Measurements from ENCODE around the gene DCP1A. TPM values are rescaled to one million over a fixed set of nuclear protein-coding genes. Genes with fewer than 3 reads are reported as not detected.
A peak's percentile ranks its signal among the peaks of the same experiment; 100 is the strongest.
"Not testable (repeated sequence)": the region's sequence is repeated elsewhere in the genome, so short reads cannot be mapped to it uniquely, and the experiment has no call there.

Gene DCP1A
- polyA plus RNA-seq, 2 donors, result 4.3 to 4.6 TPM

DNA sequence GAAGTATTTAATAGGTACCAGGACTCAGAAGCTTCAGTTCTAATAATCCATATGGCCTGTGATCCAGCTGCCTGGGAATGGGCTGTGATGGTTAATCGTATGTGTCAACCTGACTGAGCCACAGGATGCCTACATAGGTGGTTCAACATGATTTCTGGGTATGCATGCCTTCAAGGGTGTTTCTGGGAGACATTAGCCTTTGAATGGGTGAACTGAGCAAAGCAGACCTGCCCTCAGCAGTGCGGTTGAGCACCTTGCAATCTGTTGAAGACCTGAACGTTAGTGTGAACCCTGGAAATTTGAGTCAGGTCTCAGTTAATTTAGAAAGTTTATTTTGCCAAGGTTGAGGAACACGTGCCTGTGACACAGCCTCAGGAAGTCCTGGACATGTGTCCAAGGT lies 68.7 kb downstream of the DCP1A start:
- WGBS, 2 donors, result 80 to 83% methylated on average over 4 of the region's 4 CpGs
- peaks cover under 1 to 3% of the 10 kb centered on the region in 2 donors for H3K36me3 ChIP-seq (ENCODE audit: control insufficient read depth in 2 of 2, insufficient read depth in 2 of 2, low read length in 1 of 2)
- no peak overlapping the region for H3K4me3 ChIP-seq (ENCODE audit: low read depth in 1 of 2, low read length in 2 of 2)
- no peaks in the 10 kb centered on the region for H3K4me1 ChIP-seq (ENCODE audit: control insufficient read depth in 2 of 2, insufficient read depth in 2 of 2, low read length in 1 of 2)
- H3K9me3 ChIP-seq (ENCODE audit: control insufficient read depth in 2 of 2, insufficient read depth in 1 of 2, low read depth in 1 of 2, low read length in 1 of 2), result no peaks in the 10 kb centered on the region
- no peaks in the 10 kb centered on the region for H3K27me3 ChIP-seq (ENCODE audit: control insufficient read depth in 1 of 2, insufficient read depth in 2 of 2, low read length in 2 of 2)
- H3K27ac ChIP-seq (ENCODE audit: low read depth in 2 of 2, low read length in 1 of 2), result no peak overlapping the region

DNA sequence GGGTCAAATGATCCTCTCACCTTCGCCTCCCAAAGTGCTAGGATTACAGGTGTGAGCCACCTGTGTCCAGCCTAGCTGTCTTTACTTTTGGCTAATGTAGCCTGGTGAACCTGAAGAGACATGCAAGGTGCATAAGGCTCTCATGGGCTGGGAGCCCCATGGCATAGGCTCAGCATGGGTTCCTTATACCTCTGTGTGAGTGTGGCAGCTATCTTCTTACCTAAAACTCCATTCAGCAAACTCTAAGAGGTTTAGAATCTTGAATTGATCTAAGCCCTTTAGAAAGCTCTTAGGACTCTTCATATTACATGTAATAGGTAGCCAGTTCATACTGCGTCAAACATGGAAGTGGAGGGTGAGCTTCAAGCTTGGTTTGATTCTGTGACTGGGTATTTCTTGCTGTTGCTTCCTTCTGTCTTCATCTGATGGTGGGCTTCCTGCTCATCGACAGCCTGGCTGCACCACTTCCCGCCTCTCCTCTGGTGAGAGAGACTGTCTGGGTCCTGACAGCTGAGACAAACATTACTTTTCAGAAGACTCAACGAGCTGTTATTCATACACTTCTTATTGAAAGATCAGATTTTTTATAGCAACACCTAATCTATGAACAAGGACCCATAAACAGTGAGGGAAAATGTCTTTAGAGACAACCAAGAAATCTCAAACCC lies 72.3 kb downstream of the DCP1A start:
- no peaks in the 10 kb centered on the region for H3K9me3 ChIP-seq (ENCODE audit: control insufficient read depth in 2 of 2, insufficient read depth in 1 of 2, low read depth in 1 of 2, low read length in 1 of 2)
- H3K27me3 ChIP-seq (ENCODE audit: control insufficient read depth in 1 of 2, insufficient read depth in 2 of 2, low read length in 2 of 2), result no peaks in the 10 kb centered on the region
- H3K36me3 ChIP-seq (ENCODE audit: control insufficient read depth in 2 of 2, insufficient read depth in 2 of 2, low read length in 1 of 2), result no peaks in the 10 kb centered on the region
- 53 to 60% methylated on average over 5 of the region's 5 CpGs for WGBS, 2 donors
- H3K27ac ChIP-seq (ENCODE audit: low read depth in 2 of 2, low read length in 1 of 2), result no peak overlapping the region
- no peak overlapping the region for H3K4me3 ChIP-seq (ENCODE audit: low read depth in 1 of 2, low read length in 2 of 2)
- peaks cover 0 to 6% of the 10 kb centered on the region in 2 donors for H3K4me1 ChIP-seq (ENCODE audit: control insufficient read depth in 2 of 2, insufficient read depth in 2 of 2, low read length in 1 of 2)

GRCh38 chr3:53273146-53273670 lies 74.1 kb downstream of the DCP1A start:
- no peak overlapping the region for H3K4me3 ChIP-seq (ENCODE audit: low read depth in 1 of 2, low read length in 2 of 2)
- H3K4me1 ChIP-seq (ENCODE audit: control insufficient read depth in 2 of 2, insufficient read depth in 2 of 2, low read length in 1 of 2), result peaks cover 0 to 6% of the 10 kb centered on the region in 2 donors
- WGBS, 2 donors, result 79 to 87% methylated on average over 10 of the region's 10 CpGs
- H3K9me3 ChIP-seq (ENCODE audit: control insufficient read depth in 2 of 2, insufficient read depth in 1 of 2, low read depth in 1 of 2, low read length in 1 of 2), result no peaks in the 10 kb centered on the region
- H3K36me3 ChIP-seq (ENCODE audit: control insufficient read depth in 2 of 2, insufficient read depth in 2 of 2, low read length in 1 of 2), result no peaks in the 10 kb centered on the region
- H3K27me3 ChIP-seq (ENCODE audit: control insufficient read depth in 1 of 2, insufficient read depth in 2 of 2, low read length in 2 of 2), result no peaks in the 10 kb centered on the region
- no peak overlapping the region for H3K27ac ChIP-seq (ENCODE audit: low read depth in 2 of 2, low read length in 1 of 2)

GRCh38 chr3:53269888-53270880 lies 77.2 kb downstream of the DCP1A start:
- 23 to 29% methylated on average over 12 of the region's 12 CpGs for WGBS, 2 donors
- peak overlapping the region; percentile 94 to 96 for H3K27ac ChIP-seq (ENCODE audit: low read depth in 2 of 2, low read length in 1 of 2)

DNA sequence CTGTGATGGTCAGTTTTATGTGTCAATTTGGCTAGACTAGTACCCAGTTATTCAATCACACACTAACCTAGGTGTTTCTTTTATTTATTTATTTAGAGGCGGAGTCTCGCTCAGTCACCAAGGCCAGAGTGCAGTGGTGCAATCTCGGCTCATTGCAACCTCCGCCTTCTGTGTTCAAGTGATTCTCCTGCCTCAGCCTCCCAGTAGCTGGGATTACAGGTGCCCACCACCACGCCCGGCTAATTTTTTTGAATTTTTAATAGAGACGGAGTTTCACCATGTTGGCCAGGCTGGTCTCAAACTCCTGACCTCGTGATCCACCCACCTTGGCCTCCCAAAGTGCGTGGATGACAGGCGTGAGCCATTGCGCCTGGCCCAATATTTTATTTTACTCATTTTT lies 78.2 kb downstream of the DCP1A start:
- not testable (repeated sequence) for H3K9me3 ChIP-seq (ENCODE audit: control insufficient read depth in 2 of 2, insufficient read depth in 1 of 2, low read depth in 1 of 2, low read length in 1 of 2); H3K4me3 ChIP-seq (ENCODE audit: low read depth in 1 of 2, low read length in 2 of 2); H3K27me3 ChIP-seq (ENCODE audit: control insufficient read depth in 1 of 2, insufficient read depth in 2 of 2, low read length in 2 of 2); H3K4me1 ChIP-seq (ENCODE audit: control insufficient read depth in 2 of 2, insufficient read depth in 2 of 2, low read length in 1 of 2); H3K36me3 ChIP-seq (ENCODE audit: control insufficient read depth in 2 of 2, insufficient read depth in 2 of 2, low read length in 1 of 2)
- WGBS, 2 donors, result 89 to 94% methylated on average over 11 of the region's 11 CpGs
- H3K27ac ChIP-seq (ENCODE audit: low read depth in 2 of 2, low read length in 1 of 2), result peak overlapping the region; percentile 94 to 96

More at GRCh38 chr3:53269888-53270880, 77.2 kb downstream of the DCP1A start:
- Histone ChIP-seq H3K36me3 (ENCODE audit: control insufficient read depth in 2 of 2, insufficient read depth in 2 of 2, low read length in 1 of 2) (no peaks in the 10 kb centered on the region), H3K4me1 (ENCODE audit: control insufficient read depth in 2 of 2, insufficient read depth in 2 of 2, low read length in 1 of 2) (peaks cover 0 to 7% of the 10 kb centered on the region in 2 donors), H3K27me3 (ENCODE audit: control insufficient read depth in 1 of 2, insufficient read depth in 2 of 2, low read length in 2 of 2) (no peaks in the 10 kb centered on the region), H3K9me3 (ENCODE audit: control insufficient read depth in 2 of 2, insufficient read depth in 1 of 2, low read depth in 1 of 2, low read length in 1 of 2) (no peaks in the 10 kb centered on the region), H3K4me3 (ENCODE audit: low read depth in 1 of 2, low read length in 2 of 2) (no peak overlapping the region)

DNA sequence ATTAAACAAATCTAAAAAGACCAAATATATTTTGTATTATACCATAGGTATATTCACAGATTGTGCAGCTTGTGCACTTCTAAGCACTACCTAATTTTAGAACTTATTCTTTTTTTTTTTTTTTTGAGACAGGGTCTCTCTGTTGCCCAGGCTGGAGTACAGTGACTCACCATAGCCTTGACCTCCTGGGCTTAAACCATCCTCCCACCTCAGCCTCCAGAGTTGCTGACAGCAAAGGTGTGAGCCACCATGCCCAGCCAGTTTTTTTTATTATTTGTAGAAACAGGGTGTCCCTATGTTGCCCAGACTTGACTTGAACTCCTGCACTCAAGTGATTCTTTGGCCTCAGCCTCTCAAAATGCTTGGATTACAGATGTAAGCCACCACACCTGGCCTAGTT lies 79.6 kb downstream of the DCP1A start:
- Histone ChIP-seq H3K27me3 (ENCODE audit: control insufficient read depth in 1 of 2, insufficient read depth in 2 of 2, low read length in 2 of 2) (no peaks in the 10 kb centered on the region), H3K4me3 (ENCODE audit: low read depth in 1 of 2, low read length in 2 of 2) (no peak overlapping the region), H3K27ac (ENCODE audit: low read depth in 2 of 2, low read length in 1 of 2) (peak overlapping the region in 1 of 2 donors; percentile 21), H3K9me3 (ENCODE audit: control insufficient read depth in 2 of 2, insufficient read depth in 1 of 2, low read depth in 1 of 2, low read length in 1 of 2) (no peaks in the 10 kb centered on the region), H3K36me3 (ENCODE audit: control insufficient read depth in 2 of 2, insufficient read depth in 2 of 2, low read length in 1 of 2) (no peaks in the 10 kb centered on the region), H3K4me1 (ENCODE audit: control insufficient read depth in 2 of 2, insufficient read depth in 2 of 2, low read length in 1 of 2) (peaks cover 0 to 9% of the 10 kb centered on the region in 2 donors)

- no peaks in the 10 kb centered on the region for H3K9me3 ChIP-seq (ENCODE audit: control insufficient read depth in 2 of 2, insufficient read depth in 1 of 2, low read depth in 1 of 2, low read length in 1 of 2)
- peak overlapping the region; percentile 64 to 80 for H3K27ac ChIP-seq (ENCODE audit: low read depth in 2 of 2, low read length in 1 of 2)
- WGBS, 2 donors, result 44 to 54% methylated on average over 3 of the region's 3 CpGs
- no peak overlapping the region for H3K4me3 ChIP-seq (ENCODE audit: low read depth in 1 of 2, low read length in 2 of 2)
- H3K4me1 ChIP-seq (ENCODE audit: control insufficient read depth in 2 of 2, insufficient read depth in 2 of 2, low read length in 1 of 2), result peaks cover 4 to 6% of the 10 kb centered on the region in 2 donors
- no peaks in the 10 kb centered on the region for H3K27me3 ChIP-seq (ENCODE audit: control insufficient read depth in 1 of 2, insufficient read depth in 2 of 2, low read length in 2 of 2)
- H3K36me3 ChIP-seq (ENCODE audit: control insufficient read depth in 2 of 2, insufficient read depth in 2 of 2, low read length in 1 of 2), result no peaks in the 10 kb centered on the region
Measured at GRCh38 chr3:53264718-53265117, 82.6 kb downstream of the DCP1A start.

- 79 to 90% methylated on average over 4 of the region's 4 CpGs for WGBS, 2 donors
- Histone ChIP-seq H3K27me3 (ENCODE audit: control insufficient read depth in 1 of 2, insufficient read depth in 2 of 2, low read length in 2 of 2) (no peaks in the 10 kb centered on the region), H3K27ac (ENCODE audit: low read depth in 2 of 2, low read length in 1 of 2) (no peak overlapping the region), H3K4me3 (ENCODE audit: low read depth in 1 of 2, low read length in 2 of 2) (no peak overlapping the region), H3K36me3 (ENCODE audit: control insufficient read depth in 2 of 2, insufficient read depth in 2 of 2, low read length in 1 of 2) (no peaks in the 10 kb centered on the region), H3K4me1 (ENCODE audit: control insufficient read depth in 2 of 2, insufficient read depth in 2 of 2, low read length in 1 of 2) (peaks cover 4 to 6% of the 10 kb centered on the region in 2 donors), H3K9me3 (ENCODE audit: control insufficient read depth in 2 of 2, insufficient read depth in 1 of 2, low read depth in 1 of 2, low read length in 1 of 2) (no peaks in the 10 kb centered on the region)
Measured at GRCh38 chr3:53263907-53264306, 83.4 kb downstream of the DCP1A start.

- WGBS, 2 donors, result 42 to 68% methylated on average over 5 of the region's 5 CpGs
- H3K4me1 ChIP-seq (ENCODE audit: control insufficient read depth in 2 of 2, insufficient read depth in 2 of 2, low read length in 1 of 2), result peaks cover 4 to 6% of the 10 kb centered on the region in 2 donors
- H3K27me3 ChIP-seq (ENCODE audit: control insufficient read depth in 1 of 2, insufficient read depth in 2 of 2, low read length in 2 of 2), result no peaks in the 10 kb centered on the region
- H3K4me3 ChIP-seq (ENCODE audit: low read depth in 1 of 2, low read length in 2 of 2), result no peak overlapping the region
- no peaks in the 10 kb centered on the region for H3K36me3 ChIP-seq (ENCODE audit: control insufficient read depth in 2 of 2, insufficient read depth in 2 of 2, low read length in 1 of 2)
- peak overlapping the region in 1 of 2 donors; percentile 0 for H3K27ac ChIP-seq (ENCODE audit: low read depth in 2 of 2, low read length in 1 of 2)
- no peaks in the 10 kb centered on the region for H3K9me3 ChIP-seq (ENCODE audit: control insufficient read depth in 2 of 2, insufficient read depth in 1 of 2, low read depth in 1 of 2, low read length in 1 of 2)
Measured at GRCh38 chr3:53261712-53262111, 85.6 kb downstream of the DCP1A start.

Data from esophagus (tissue), 2 donors.